ENCODE data around the gene PSTPIP1. TPM values are rescaled to one million over a fixed set of nuclear protein-coding genes. Genes with fewer than 3 reads are reported as not detected.

PSTPIP1 gene
- total RNA-seq, 2 donors from 2014 or later, result 3.3 to 3.6 TPM

- WGBS, 2 donors, result 69 to 88% methylated on average over 9 to 13 of the region's 14 CpGs
- H3K4me3 ChIP-seq, result no peak overlapping the region
- H3K36me3 ChIP-seq (replicated peaks in 1 of 2; ENCODE audit: insufficient read depth in 1 of 2, low read depth in 2 of 2), result no peaks in the 10 kb centered on the region
- intact Hi-C loops (cut with DNase I), result no loop called here
- peaks cover 13% of the 10 kb centered on the region for H3K4me1 ChIP-seq
- H3K27me3 ChIP-seq, result no peaks in the 10 kb centered on the region
- DNase-seq (no peak), ATAC-seq (peak; percentile 21)
- TF ChIP-seq CTCF (IDR thresholded peaks at IDR 0.05) (no peak), POLR2A (IDR thresholded peaks at IDR 0.05) (no peak)
- H3K9me3 ChIP-seq, result no peaks in the 10 kb centered on the region
- peak overlapping the region in 1 of 4 donors; percentile 1 for H3K27ac ChIP-seq
Observed at GRCh38 chr15:76996526-76997401, 1.8 kb downstream of the PSTPIP1 start.

GRCh38 chr15:76998663-76999285, 3.8 kb downstream of the PSTPIP1 start:
- peaks cover 4% of the 10 kb centered on the region for H3K4me1 ChIP-seq

GRCh38 chr15:76999996-77000395, 5.1 kb downstream of the PSTPIP1 start:
- H3K4me1 ChIP-seq, result no peaks in the 10 kb centered on the region
- no peak for ATAC-seq

More at GRCh38 chr15:76998663-76999285, 3.8 kb downstream of the PSTPIP1 start:
- no peak overlapping the region for H3K4me3 ChIP-seq
- TF ChIP-seq CTCF (IDR thresholded peaks at IDR 0.05) (no peak), POLR2A (IDR thresholded peaks at IDR 0.05) (no peak)
- no peak for DNase-seq
- no peaks in the 10 kb centered on the region for H3K9me3 ChIP-seq
- no peaks in the 10 kb centered on the region for H3K36me3 ChIP-seq (replicated peaks in 1 of 2; ENCODE audit: insufficient read depth in 1 of 2, low read depth in 2 of 2)
- no peak overlapping the region for H3K27ac ChIP-seq
- H3K27me3 ChIP-seq, result no peaks in the 10 kb centered on the region
- intact Hi-C loops (cut with DNase I), result no loop called here
- WGBS, 2 donors, result 76 to 79% methylated on average over 7 to 8 of the region's 8 CpGs
- ATAC-seq, result no peak

DNA sequence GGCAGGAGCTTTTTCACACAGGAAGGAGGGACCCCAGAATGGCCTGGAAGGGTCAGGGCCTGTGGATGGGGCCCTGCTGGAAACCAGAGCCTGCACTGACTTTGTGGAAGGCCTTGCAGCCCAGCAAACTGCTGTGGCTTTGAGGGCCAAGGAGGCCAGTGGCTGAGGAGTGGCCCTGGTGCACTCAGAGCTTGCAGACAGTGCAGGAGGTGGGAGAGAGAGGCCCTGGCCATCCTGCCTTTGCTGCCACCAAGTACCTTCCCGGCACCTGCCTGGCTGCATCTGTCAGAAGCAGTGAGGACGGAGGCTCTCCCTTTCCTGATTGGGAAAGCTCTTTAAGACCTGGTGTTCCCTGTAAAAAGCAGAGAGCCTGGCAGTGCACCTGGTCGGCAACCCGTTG, 6.4 kb downstream of the PSTPIP1 start:
- Histone ChIP-seq H3K27ac (no peak overlapping the region), H3K36me3 (replicated peaks in 1 of 2; ENCODE audit: insufficient read depth in 1 of 2, low read depth in 2 of 2) (no peaks in the 10 kb centered on the region), H3K4me3 (no peak overlapping the region), H3K27me3 (no peaks in the 10 kb centered on the region), H3K4me1 (no peaks in the 10 kb centered on the region), H3K9me3 (no peaks in the 10 kb centered on the region)
- 39 to 54% methylated on average over 2 to 4 of the region's 4 CpGs for WGBS, 2 donors
- ATAC-seq (no peak), DNase-seq (no peak)
- intact Hi-C loops (cut with DNase I), result no loop called here
- TF ChIP-seq POLR2A (IDR thresholded peaks at IDR 0.05), result no peak
- no peak for TF ChIP-seq CTCF (IDR thresholded peaks at IDR 0.05)

More at GRCh38 chr15:76999996-77000395, 5.1 kb downstream of the PSTPIP1 start:
- Histone ChIP-seq H3K9me3 (no peaks in the 10 kb centered on the region), H3K36me3 (replicated peaks in 1 of 2; ENCODE audit: insufficient read depth in 1 of 2, low read depth in 2 of 2) (no peaks in the 10 kb centered on the region), H3K4me3 (no peak overlapping the region), H3K27ac (no peak overlapping the region), H3K27me3 (no peaks in the 10 kb centered on the region)
- TF ChIP-seq CTCF (IDR thresholded peaks at IDR 0.05) (no peak), POLR2A (IDR thresholded peaks at IDR 0.05) (no peak)
- intact Hi-C loops (cut with DNase I), result no loop called here
- 86 to 87% methylated on average over 2 of the region's 2 CpGs for WGBS, 2 donors
- no peak for DNase-seq
